Neural progenitor cell (in vitro differentiated cells): ENCODE results near the gene C16orf46. TPM values are rescaled to one million over a fixed set of nuclear protein-coding genes. Genes with fewer than 3 reads are reported as not detected.
"Not testable (repeated sequence)": the region's sequence is repeated elsewhere in the genome, so short reads cannot be mapped to it uniquely, and the experiment has no call there.

ENCODE experiments used
- DNase-seq: peaks from one replicate; pipeline ENCODE4 v3.0.0-alpha.2; 2016; ENCODE audit warnings: low spot score
- H2AFZ ChIP-seq: fragments of 200-600 bp; sonication (generic); replicated peaks from 2 replicates; pipeline ENCODE4 v1.6.1; 2016; ENCODE audit warnings: antibody characterized with exemption
- H3F3A ChIP-seq: fragments of 200-600 bp; sonication (generic); 2 replicates; pipeline ENCODE4 v1.6.1; 2016; ENCODE audit warnings: antibody characterized with exemption, low read depth
- H3K27ac ChIP-seq: fragments of 200-600 bp; sonication (generic); 2 replicates; pipeline ENCODE4 v1.5.1; 2016; ENCODE audit warnings: mild to moderate bottlenecking
- H3K27me3 ChIP-seq: fragments of 200-600 bp; sonication (generic); 2 replicates; pipeline ENCODE4 v1.6.1; 2016; ENCODE audit warnings: mild to moderate bottlenecking, moderate library complexity
- H3K36me3 ChIP-seq: fragments of 200-600 bp; sonication (generic); 2 replicates; pipeline ENCODE4 v1.5.1; 2016
- H3K4me1 ChIP-seq: fragments of 200-600 bp; sonication (generic); 2 replicates; pipeline ENCODE4 v1.6.1; 2016; ENCODE audit warnings: mixed run types
- H3K4me2 ChIP-seq: fragments of 200-600 bp; sonication (generic); 2 replicates; pipeline ENCODE4 v1.6.1; 2016
- H3K4me3 ChIP-seq: fragments of 200-600 bp; sonication (generic); 2 replicates; pipeline ENCODE4 v1.5.1; 2016
- H3K79me2 ChIP-seq: fragments of 200-600 bp; sonication (generic); 2 replicates; pipeline ENCODE4 v1.6.1; 2016; ENCODE audit warnings: low read depth
- H3K9ac ChIP-seq: fragments of 200-600 bp; sonication (generic); 2 replicates; pipeline ENCODE4 v1.6.1; 2016
- H3K9me3 ChIP-seq: fragments of 200-600 bp; sonication (generic); 2 replicates; pipeline ENCODE4 v1.5.1; 2016; ENCODE audit warnings: low read depth
- H4K20me1 ChIP-seq: fragments of 200-600 bp; sonication (generic); 2 replicates; pipeline ENCODE4 v1.6.1; 2016; ENCODE audit warnings: low read depth
- H3K27ac Mint-ChIP-seq: 3 replicates; pipeline ENCODE4 v1.8.0; 2021; ENCODE audit warnings: mixed read lengths
- H3K27me3 Mint-ChIP-seq: 2 replicates; pipeline ENCODE4 v1.8.0; 2022; ENCODE audit warnings: low read depth, mild to moderate bottlenecking, inconsistent platforms, moderate library complexity, mixed read lengths; ENCODE audit not compliant: insufficient read depth
- H3K36me3 Mint-ChIP-seq: 3 replicates; pipeline ENCODE4 v1.8.0; 2021; ENCODE audit warnings: mixed read lengths
- H3K4me1 Mint-ChIP-seq: 3 replicates; pipeline ENCODE4 v1.8.0; 2021; ENCODE audit warnings: mixed read lengths
- H3K4me3 Mint-ChIP-seq: 3 replicates; pipeline ENCODE4 v1.8.0; 2021; ENCODE audit warnings: mild to moderate bottlenecking, moderate library complexity, mixed read lengths
- H3K9me3 Mint-ChIP-seq: 3 replicates; pipeline ENCODE4 v1.8.0; 2020; ENCODE audit warnings: mixed read lengths
- CTCF ChIP-seq: fragments of 200-600 bp; sonication (generic); IDR thresholded peaks from 2 replicates; pipeline ENCODE4 v1.5.1; 2017; ENCODE audit warnings: antibody characterized with exemption, mild to moderate bottlenecking
- EZH2 ChIP-seq: fragments of 200-600 bp; sonication (generic); IDR thresholded peaks from 2 replicates; pipeline ENCODE4 v1.6.1; 2017; ENCODE audit warnings: antibody characterized with exemption, mild to moderate bottlenecking, moderate library complexity
- EZH2phosphoT487 ChIP-seq: fragments of 200-600 bp; sonication (generic); IDR thresholded peaks from 2 replicates; pipeline ENCODE4 v1.6.1; 2017; ENCODE audit warnings: antibody characterized with exemption
- total RNA-seq: library from RNA; depleted of rRNA; stranded (reverse); fragments of >200 nt; gene quantifications from 2 replicates; pipeline ENCODE4 v1.2.3, GENCODE V29; 2015; ENCODE audit warnings: low replicate concordance

C16orf46 gene
- total RNA-seq, 1 donor from 2014 or later, result 1.7 TPM

- no peaks in the 10 kb centered on the region for H3K9me3 ChIP-seq
- H3F3A ChIP-seq, result no peaks in the 10 kb centered on the region
- Mint-ChIP-seq H3K4me3 (no peak overlapping the region), H3K36me3 (no peaks in the 10 kb centered on the region), H3K4me1 (peaks cover 8% of the 10 kb centered on the region), H3K27me3 (peaks cover 4% of the 10 kb centered on the region), H3K27ac (no peak overlapping the region), H3K9me3 (no peaks in the 10 kb centered on the region)
- H3K9ac ChIP-seq, result no peak overlapping the region
- no peak overlapping the region for H3K27ac ChIP-seq
- no peak for TF ChIP-seq EZH2
- no peak for TF ChIP-seq EZH2phosphoT487
- no peak for TF ChIP-seq CTCF
- H3K36me3 ChIP-seq, result no peaks in the 10 kb centered on the region
- H3K4me2 ChIP-seq, result no peak overlapping the region
- no peak overlapping the region for H2AFZ ChIP-seq
- no peak for DNase-seq
- no peaks in the 10 kb centered on the region for H3K79me2 ChIP-seq
- no peaks in the 10 kb centered on the region for H4K20me1 ChIP-seq
- no peaks in the 10 kb centered on the region for H3K4me1 ChIP-seq
- H3K27me3 ChIP-seq, result no peaks in the 10 kb centered on the region
- no peak overlapping the region for H3K4me3 ChIP-seq
Measured at GRCh38 chr16:81117436-81117835, 40.4 kb upstream of the C16orf46 start.

- Mint-ChIP-seq H3K27me3 (peaks cover 4% of the 10 kb centered on the region), H3K36me3 (no peaks in the 10 kb centered on the region), H3K27ac (no peak overlapping the region), H3K9me3 (no peaks in the 10 kb centered on the region), H3K4me3 (no peak overlapping the region), H3K4me1 (peaks cover 8% of the 10 kb centered on the region)
- H3K79me2 ChIP-seq, result no peaks in the 10 kb centered on the region
- H3K4me1 ChIP-seq, result no peaks in the 10 kb centered on the region
- H4K20me1 ChIP-seq, result no peaks in the 10 kb centered on the region
- no peaks in the 10 kb centered on the region for H3K27me3 ChIP-seq
- no peak overlapping the region for H2AFZ ChIP-seq
- TF ChIP-seq EZH2 (no peak), EZH2phosphoT487 (no peak), CTCF (no peak)
- no peaks in the 10 kb centered on the region for H3F3A ChIP-seq
- H3K27ac ChIP-seq, result no peak overlapping the region
- H3K9me3 ChIP-seq, result no peaks in the 10 kb centered on the region
- no peaks in the 10 kb centered on the region for H3K36me3 ChIP-seq
- no peak overlapping the region for H3K4me2 ChIP-seq
- no peak for DNase-seq
- no peak overlapping the region for H3K9ac ChIP-seq
- H3K4me3 ChIP-seq, result no peak overlapping the region
Measured at GRCh38 chr16:81116285-81116684, 39.2 kb upstream of the C16orf46 start.

- Mint-ChIP-seq H3K36me3 (no peaks in the 10 kb centered on the region), H3K9me3 (no peaks in the 10 kb centered on the region), H3K4me3 (no peak overlapping the region), H3K4me1 (no peaks in the 10 kb centered on the region), H3K27me3 (peaks cover 2% of the 10 kb centered on the region), H3K27ac (no peak overlapping the region)
- no peaks in the 10 kb centered on the region for H3K4me1 ChIP-seq
- H3K9me3 ChIP-seq, result no peaks in the 10 kb centered on the region
- no peak overlapping the region for H3K4me2 ChIP-seq
- no peak overlapping the region for H3K9ac ChIP-seq
- no peaks in the 10 kb centered on the region for H3F3A ChIP-seq
- no peaks in the 10 kb centered on the region for H4K20me1 ChIP-seq
- no peak overlapping the region for H2AFZ ChIP-seq
- H3K79me2 ChIP-seq, result no peaks in the 10 kb centered on the region
- no peak overlapping the region for H3K27ac ChIP-seq
- no peak overlapping the region for H3K4me3 ChIP-seq
- DNase-seq, result no peak
- H3K27me3 ChIP-seq, result no peaks in the 10 kb centered on the region
- H3K36me3 ChIP-seq, result no peaks in the 10 kb centered on the region
- TF ChIP-seq CTCF (no peak), EZH2phosphoT487 (no peak), EZH2 (no peak)
Measured at GRCh38 chr16:81112453-81112852, 35.4 kb upstream of the C16orf46 start.

- not testable (repeated sequence) for H3K36me3 ChIP-seq, H3K4me1 Mint-ChIP-seq, H3K4me3 Mint-ChIP-seq
Measured at GRCh38 chr16:81109274-81109673, 32.2 kb upstream of the C16orf46 start.

More at GRCh38 chr16:81109274-81109673, 32.2 kb upstream of the C16orf46 start:
- not testable (repeated sequence) for H3K79me2 ChIP-seq, H3K9me3 Mint-ChIP-seq, DNase-seq, H4K20me1 ChIP-seq, H3K27me3 Mint-ChIP-seq, H3K27ac ChIP-seq, H2AFZ ChIP-seq, H3K9me3 ChIP-seq, H3K4me3 ChIP-seq, H3K9ac ChIP-seq, H3K4me1 ChIP-seq, H3K36me3 Mint-ChIP-seq, H3K4me2 ChIP-seq, H3K27ac Mint-ChIP-seq, H3F3A ChIP-seq, H3K27me3 ChIP-seq
